Prostate gland (tissue), 2 donors: ENCODE measurements around the gene SAP30. TPM values are rescaled to one million over a fixed set of nuclear protein-coding genes. Genes with fewer than 3 reads are reported as not detected.

Experiments used
- DNase-seq: peaks from one replicate; pipeline ENCODE4 v3.0.0-alpha.2; 2019; ENCODE audit warnings: low spot score
- H3K27ac ChIP-seq, 2 donors: fragments of 200-600 bp; sonication (generic); 2 replicates each; pipeline ENCODE4 v1.5.1; 2017 to 2019
- H3K27me3 ChIP-seq: fragments of 200-600 bp; sonication (generic); replicated peaks from 2 replicates; pipeline ENCODE4 v1.5.1; 2019; ENCODE audit not compliant: insufficient read depth
- H3K36me3 ChIP-seq, 2 donors: fragments of 200-600 bp; sonication (generic); 1 replicate in 1 of 2; 2 replicates in 1 of 2; pipeline versions ENCODE4 v1.5.1 to v1.8.1; 2017 to 2019
- H3K4me1 ChIP-seq: fragments of 200-600 bp; sonication (generic); replicated peaks from 2 replicates; pipeline ENCODE4 v1.5.1; 2019
- H3K4me3 ChIP-seq, 2 donors: fragments of 200-600 bp; sonication (generic); 2 replicates each; pipeline ENCODE4 v1.5.1; 2017 to 2019
- H3K9me3 ChIP-seq: fragments of 200-600 bp; sonication (generic); 2 replicates; pipeline ENCODE4 v1.5.1; 2017
- POLR2A ChIP-seq: fragments of 450-650 bp; IDR thresholded peaks from one replicate; pipeline ENCODE4 v1.6.1; 2016; ENCODE audit warnings: antibody characterized with exemption, mild to moderate bottlenecking
- POLR2AphosphoS5 ChIP-seq: sonication (generic); formaldehyde crosslinking; IDR thresholded peaks from one replicate; pipeline ENCODE4 v1.6.1; 2017; ENCODE audit warnings: antibody characterized with exemption
- WGBS: methylation state at CpG from one replicate; pipeline ENCODE4 v1.1.5; 2018; 5-methylcytosine and 5-hydroxymethylcytosine counted together
- intact Hi-C: fragments of 100-400 bp; cut with DNase I; formaldehyde crosslinking; loops from one replicate; pipeline ENCODE4 v1.14.2; 2022
- total RNA-seq, 2 donors: library from RNA; depleted of rRNA; stranded (reverse); fragments of >200 nt; gene quantifications; one replicate each; pipeline ENCODE4 v1.1.0, GENCODE V29; 2016
- TF ChIP-seq, protein P1 (sequence below), 4 experiments: fragments of 200-600 bp in 2 of 4; fragments of 450-650 bp in 2 of 4; sonication (generic) in 2 of 4; IDR thresholded peaks; 1 replicate in 3 of 4; 2 replicates in 1 of 4; pipeline ENCODE4 v1.5.1; 2016 to 2019; ENCODE audit warnings: antibody characterized with exemption in 4 of 4, mild to moderate bottlenecking in 2 of 4, moderate library complexity in 2 of 4

The SAP30 gene
- total RNA-seq, 2 donors from 2014 or later, result 34.9 to 39.0 TPM

GRCh38 chr4:173414456-173414855 is 43.7 kb downstream of the SAP30 start:
- H3K4me3 ChIP-seq, result no peak overlapping the region
- no peaks in the 10 kb centered on the region for H3K27me3 ChIP-seq
- 87% methylated on average over 3 of the region's 3 CpGs for WGBS
- DNase-seq, result no peak
- no peak overlapping the region for H3K27ac ChIP-seq
- H3K9me3 ChIP-seq, result no peaks in the 10 kb centered on the region
- intact Hi-C loops, result no loop called here
- H3K36me3 ChIP-seq, result no peaks in the 10 kb centered on the region
- TF ChIP-seq, protein P1, sequence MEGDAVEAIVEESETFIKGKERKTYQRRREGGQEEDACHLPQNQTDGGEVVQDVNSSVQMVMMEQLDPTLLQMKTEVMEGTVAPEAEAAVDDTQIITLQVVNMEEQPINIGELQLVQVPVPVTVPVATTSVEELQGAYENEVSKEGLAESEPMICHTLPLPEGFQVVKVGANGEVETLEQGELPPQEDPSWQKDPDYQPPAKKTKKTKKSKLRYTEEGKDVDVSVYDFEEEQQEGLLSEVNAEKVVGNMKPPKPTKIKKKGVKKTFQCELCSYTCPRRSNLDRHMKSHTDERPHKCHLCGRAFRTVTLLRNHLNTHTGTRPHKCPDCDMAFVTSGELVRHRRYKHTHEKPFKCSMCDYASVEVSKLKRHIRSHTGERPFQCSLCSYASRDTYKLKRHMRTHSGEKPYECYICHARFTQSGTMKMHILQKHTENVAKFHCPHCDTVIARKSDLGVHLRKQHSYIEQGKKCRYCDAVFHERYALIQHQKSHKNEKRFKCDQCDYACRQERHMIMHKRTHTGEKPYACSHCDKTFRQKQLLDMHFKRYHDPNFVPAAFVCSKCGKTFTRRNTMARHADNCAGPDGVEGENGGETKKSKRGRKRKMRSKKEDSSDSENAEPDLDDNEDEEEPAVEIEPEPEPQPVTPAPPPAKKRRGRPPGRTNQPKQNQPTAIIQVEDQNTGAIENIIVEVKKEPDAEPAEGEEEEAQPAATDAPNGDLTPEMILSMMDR (IDR thresholded peaks at IDR 0.05), result no peak
- TF ChIP-seq POLR2A, result no peak
- TF ChIP-seq POLR2AphosphoS5, result no peak
- H3K4me1 ChIP-seq, result no peaks in the 10 kb centered on the region

GRCh38 chr4:173415092-173415491 is 44.3 kb downstream of the SAP30 start:
- WGBS, result 80% methylated on average over 3 of the region's 3 CpGs
- TF ChIP-seq, protein P1 (IDR thresholded peaks at IDR 0.05), result no peak
- TF ChIP-seq POLR2A, result no peak
- TF ChIP-seq POLR2AphosphoS5, result no peak

DNA sequence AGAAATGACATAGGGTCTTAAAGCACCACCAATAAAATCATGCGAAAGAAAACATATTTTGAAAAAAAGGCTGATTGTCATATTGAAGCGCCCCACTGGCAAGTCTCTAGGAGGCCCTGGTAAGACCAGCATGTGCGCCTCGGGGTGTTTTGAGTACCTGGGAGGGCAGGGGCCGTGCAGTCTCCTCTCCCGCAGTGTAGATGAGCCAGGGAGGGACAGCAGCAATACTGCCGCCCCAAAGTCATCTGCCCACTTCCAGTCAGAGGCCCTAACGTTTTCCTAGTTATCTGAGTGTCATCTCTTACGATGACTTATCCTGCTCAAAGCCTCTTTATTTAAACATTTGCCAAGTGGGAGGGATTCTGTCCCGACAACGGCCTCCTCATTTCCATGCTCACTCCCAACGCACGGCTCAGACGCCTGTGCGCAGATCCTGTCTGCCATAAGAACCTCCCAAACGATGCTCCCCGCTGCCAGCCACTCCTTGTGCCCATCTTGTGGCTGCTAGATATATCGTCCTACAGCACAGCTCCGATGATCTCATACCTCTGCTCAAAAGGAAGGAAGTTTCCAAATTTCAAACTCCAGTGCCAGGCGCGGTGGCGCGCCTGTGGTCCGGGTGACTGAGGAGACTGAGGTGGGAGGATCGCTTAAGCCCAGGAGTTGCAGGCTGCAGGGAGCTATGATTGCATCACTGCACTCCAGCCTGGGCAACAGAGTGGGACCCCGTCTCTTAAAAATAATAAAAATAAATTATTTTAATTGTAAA is 45.3 kb downstream of the SAP30 start:
- Histone ChIP-seq H3K36me3 (no peaks in the 10 kb centered on the region), H3K27ac (no peak overlapping the region), H3K4me3 (no peak overlapping the region), H3K27me3 (no peaks in the 10 kb centered on the region), H3K4me1 (no peaks in the 10 kb centered on the region), H3K9me3 (no peaks in the 10 kb centered on the region)
- intact Hi-C loops, result loop anchor here (2.0 kb wide), 1 partner anchor 97 kb away; no protein-coding TSS in a partner anchor
- no peak for DNase-seq
- TF ChIP-seq POLR2AphosphoS5, result no peak
- 91% methylated on average over 26 of the region's 26 CpGs for WGBS

More at GRCh38 chr4:173415092-173415491, 44.3 kb downstream of the SAP30 start:
- intact Hi-C loops, result no loop called here
- Histone ChIP-seq H3K27ac (no peak overlapping the region), H3K4me3 (no peak overlapping the region), H3K4me1 (no peaks in the 10 kb centered on the region), H3K9me3 (no peaks in the 10 kb centered on the region), H3K27me3 (no peaks in the 10 kb centered on the region), H3K36me3 (no peaks in the 10 kb centered on the region)
- DNase-seq, result no peak

- no peak for DNase-seq
- no peak overlapping the region for H3K4me3 ChIP-seq
- H3K27me3 ChIP-seq, result no peaks in the 10 kb centered on the region
- no peaks in the 10 kb centered on the region for H3K36me3 ChIP-seq
- no peaks in the 10 kb centered on the region for H3K9me3 ChIP-seq
- H3K27ac ChIP-seq, result no peak overlapping the region
- no peaks in the 10 kb centered on the region for H3K4me1 ChIP-seq
- TF ChIP-seq POLR2AphosphoS5, result no peak
- no peak for TF ChIP-seq POLR2A
- TF ChIP-seq, protein P1 (IDR thresholded peaks at IDR 0.05), result no peak
- intact Hi-C loops, result loop anchor here (2.0 kb wide), 1 partner anchor 99 kb away; no protein-coding TSS in a partner anchor
Observed at GRCh38 chr4:173417833-173418232, 47.1 kb downstream of the SAP30 start.

GRCh38 chr4:173418639-173419038 is 47.9 kb downstream of the SAP30 start:
- no peaks in the 10 kb centered on the region for H3K27me3 ChIP-seq
- H3K4me1 ChIP-seq, result no peaks in the 10 kb centered on the region
- intact Hi-C loops, result no loop called here
- no peaks in the 10 kb centered on the region for H3K9me3 ChIP-seq
- DNase-seq, result no peak
- no peak overlapping the region for H3K27ac ChIP-seq
- H3K36me3 ChIP-seq, result no peaks in the 10 kb centered on the region
- TF ChIP-seq POLR2A, result no peak
- TF ChIP-seq POLR2AphosphoS5, result no peak
- TF ChIP-seq, protein P1 (IDR thresholded peaks at IDR 0.05), result no peak
- H3K4me3 ChIP-seq, result no peak overlapping the region
- WGBS, result 81% methylated on average over 3 of the region's 3 CpGs
